Transverse colon (tissue), 4 donors: ENCODE data around the gene PLA2G2D.

ENCODE experiments used
- CTCF ChIP-seq, 5 experiments: fragments of 200-600 bp in 3 of 5; fragments of 450-650 bp in 2 of 5; sonication (generic) in 3 of 5; IDR thresholded peaks; 1 replicate in 2 of 5; 2 replicates in 3 of 5; pipeline ENCODE4 v1.5.1; 2016 to 2017; ENCODE audit warnings: antibody characterized with exemption in 5 of 5, inconsistent platforms in 3 of 5, mild to moderate bottlenecking in 2 of 5, moderate library complexity in 1 of 5
- EP300 ChIP-seq: sonication (generic); formaldehyde crosslinking; IDR thresholded peaks from one replicate; pipeline ENCODE4 v1.6.1; 2017; ENCODE audit warnings: antibody characterized with exemption, low read depth
- POLR2AphosphoS5 ChIP-seq, 3 donors: sonication (generic); formaldehyde crosslinking; IDR thresholded peaks; one replicate each; pipeline ENCODE4 v1.6.1; 2016; ENCODE audit warnings: antibody characterized with exemption in 3 of 3

- TF ChIP-seq CTCF (IDR thresholded peaks at IDR 0.05) (no peak), POLR2AphosphoS5 (IDR thresholded peaks at IDR 0.05) (no peak), EP300 (no peak)
Measured at GRCh38 chr1:20083178-20083944, 36.0 kb downstream of the PLA2G2D start.
